GM19395 (cell line): ENCODE data around the gene STK38.

Source experiments
- ATAC-seq: cut with Tn5 transposase; IDR thresholded peaks from one replicate; pipeline ENCODE4 v1.9.1; 2021; ENCODE audit warnings: mild to moderate bottlenecking, moderate library complexity; ENCODE audit not compliant: unreplicated experiment

The STK38 gene

DNA sequence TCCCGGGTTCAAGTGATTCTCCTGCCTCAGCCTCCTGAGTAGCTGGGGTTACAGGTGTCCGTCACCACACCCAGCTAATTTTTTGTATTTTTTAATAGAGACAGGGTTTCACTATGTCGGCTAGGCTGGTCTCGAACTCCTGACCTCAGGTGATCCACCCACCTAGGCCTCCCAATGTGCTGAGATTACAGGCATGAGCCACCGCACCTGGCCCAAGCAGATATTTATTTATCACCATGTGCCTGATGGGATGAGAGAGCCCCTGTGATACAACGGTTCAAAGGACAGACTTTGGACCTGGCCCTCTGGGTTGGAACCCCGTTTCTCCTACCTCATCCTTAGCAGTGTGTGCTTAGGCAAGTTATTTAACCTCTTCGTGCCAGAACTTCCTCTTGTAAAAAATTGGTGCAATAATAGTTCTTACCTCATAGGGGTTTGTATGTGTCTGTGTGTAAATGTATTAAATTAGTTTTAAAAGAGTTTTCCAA is 19.2 kb upstream of the STK38 start:
- no peak for ATAC-seq

DNA sequence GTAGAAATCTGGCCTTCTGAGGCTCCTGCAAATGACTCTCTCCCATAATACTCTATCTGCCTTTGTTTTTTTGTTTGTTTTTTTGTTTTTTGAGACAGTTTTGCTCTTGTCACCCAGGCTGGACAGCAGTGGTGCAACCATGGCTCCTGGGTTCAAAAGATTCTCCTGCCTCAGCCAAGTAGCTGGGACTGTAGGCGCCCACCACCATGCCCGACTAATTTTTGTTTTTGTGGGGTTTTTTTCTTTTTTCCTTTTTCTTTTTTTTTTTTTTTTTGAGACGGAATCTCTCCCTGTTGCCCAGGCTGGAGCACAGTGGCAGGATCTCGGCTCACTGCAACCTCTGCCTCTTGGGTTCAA is 16.6 kb upstream of the STK38 start:
- no peak for ATAC-seq

DNA sequence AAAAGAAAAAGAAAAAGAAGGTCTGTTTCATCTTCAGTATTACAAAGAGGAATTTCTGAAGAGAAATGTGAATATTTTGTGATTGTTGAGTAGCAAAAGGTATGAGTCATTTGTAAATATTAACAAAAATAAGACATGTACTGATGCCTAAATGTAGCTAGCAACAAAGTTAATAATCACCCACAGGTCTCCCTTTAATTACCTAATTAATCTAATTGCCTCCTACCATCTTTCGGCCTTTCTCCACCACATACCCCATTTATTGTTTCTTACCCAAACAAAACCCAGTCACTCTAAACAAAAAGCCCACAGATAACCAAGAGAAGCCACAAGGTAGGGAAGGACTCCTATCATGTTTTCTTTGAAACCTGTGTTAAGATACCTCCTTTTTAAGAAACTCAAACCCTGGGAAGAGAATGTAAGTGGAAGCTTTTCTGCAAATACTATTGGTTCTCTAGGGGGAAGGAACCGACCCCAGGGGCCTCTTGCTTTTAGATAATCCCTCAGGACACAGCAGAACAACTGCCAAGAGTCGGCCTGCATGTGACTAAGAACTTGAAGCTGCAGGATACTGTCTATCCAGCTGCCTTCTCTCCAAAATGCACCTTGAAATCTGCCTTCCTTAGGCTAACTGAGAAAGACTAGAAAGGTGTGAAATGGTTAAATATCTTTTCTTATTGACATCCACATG is 16.1 kb upstream of the STK38 start:
- ATAC-seq, result no peak

DNA sequence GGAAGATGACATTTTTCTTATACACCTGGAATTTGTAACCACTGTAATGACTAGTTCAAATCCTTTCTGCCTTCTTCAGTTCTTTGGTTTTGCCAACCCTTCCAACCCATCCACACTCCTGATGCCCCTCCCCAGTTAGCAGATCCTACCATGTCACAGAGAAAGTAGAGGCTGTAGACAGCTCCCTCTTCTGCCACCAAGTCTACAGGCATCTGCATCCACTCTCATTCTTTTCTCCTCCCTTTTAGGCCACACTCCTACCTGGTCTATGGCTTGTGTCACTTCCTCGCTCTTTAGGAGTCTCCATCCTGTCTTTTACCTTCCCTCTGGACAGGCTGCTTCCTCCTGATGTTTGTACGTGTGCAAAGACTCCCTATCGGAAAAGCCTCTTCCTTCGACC is 13.5 kb upstream of the STK38 start:
- ATAC-seq, result no peak

- no peak for ATAC-seq
Measured at GRCh38 chr6:36559011-36559793, 11.9 kb upstream of the STK38 start.

GRCh38 chr6:36556281-36556680 is 9.0 kb upstream of the STK38 start:
- ATAC-seq, result no peak

DNA sequence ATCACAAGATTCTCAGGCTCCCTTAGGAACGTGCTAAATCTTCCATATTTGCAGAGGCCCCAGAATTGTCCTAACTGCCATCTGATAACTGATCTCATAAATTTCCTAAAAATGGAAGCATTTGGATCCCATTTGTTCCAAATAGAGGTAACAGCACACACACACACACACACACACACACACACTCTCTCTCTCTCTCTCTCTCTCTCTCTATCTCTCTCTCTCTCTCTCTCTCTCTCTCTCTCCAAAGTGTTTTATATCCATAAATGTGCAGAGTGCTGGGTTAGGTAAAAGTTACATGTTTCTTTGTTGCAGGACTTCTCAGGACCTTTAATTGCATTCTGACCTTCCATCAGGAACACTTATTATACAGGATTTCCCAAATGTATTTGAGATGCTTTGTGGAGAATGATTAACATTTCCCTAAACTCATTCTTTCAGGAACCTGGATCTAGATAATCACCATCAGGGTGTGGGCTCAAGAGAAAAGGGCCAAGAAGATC is 8.5 kb upstream of the STK38 start:
- ATAC-seq, result no peak

- no peak for ATAC-seq
Measured at GRCh38 chr6:36550473-36551000, 3.3 kb upstream of the STK38 start.

DNA sequence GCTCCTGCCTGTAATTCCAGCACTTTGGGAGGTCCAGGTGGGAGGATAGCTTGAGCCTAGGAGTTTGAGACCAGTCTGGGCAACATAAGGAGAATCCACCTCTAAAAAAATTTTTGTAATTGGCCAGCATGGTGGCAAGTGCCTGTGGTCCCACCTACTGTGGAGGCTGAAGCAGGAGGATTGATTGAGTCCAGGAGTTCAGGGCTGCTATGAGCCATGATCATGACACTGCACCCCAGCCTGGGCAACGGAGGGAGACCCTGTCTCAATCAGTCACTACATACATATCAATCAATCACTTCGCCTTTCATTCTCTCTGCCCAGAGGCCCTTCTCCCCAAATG is 1.1 kb upstream of the STK38 start:
- ATAC-seq, result no peak

- ATAC-seq, result no peak
Measured at GRCh38 chr6:36547646-36548400, 544 bp upstream of the STK38 start.

DNA sequence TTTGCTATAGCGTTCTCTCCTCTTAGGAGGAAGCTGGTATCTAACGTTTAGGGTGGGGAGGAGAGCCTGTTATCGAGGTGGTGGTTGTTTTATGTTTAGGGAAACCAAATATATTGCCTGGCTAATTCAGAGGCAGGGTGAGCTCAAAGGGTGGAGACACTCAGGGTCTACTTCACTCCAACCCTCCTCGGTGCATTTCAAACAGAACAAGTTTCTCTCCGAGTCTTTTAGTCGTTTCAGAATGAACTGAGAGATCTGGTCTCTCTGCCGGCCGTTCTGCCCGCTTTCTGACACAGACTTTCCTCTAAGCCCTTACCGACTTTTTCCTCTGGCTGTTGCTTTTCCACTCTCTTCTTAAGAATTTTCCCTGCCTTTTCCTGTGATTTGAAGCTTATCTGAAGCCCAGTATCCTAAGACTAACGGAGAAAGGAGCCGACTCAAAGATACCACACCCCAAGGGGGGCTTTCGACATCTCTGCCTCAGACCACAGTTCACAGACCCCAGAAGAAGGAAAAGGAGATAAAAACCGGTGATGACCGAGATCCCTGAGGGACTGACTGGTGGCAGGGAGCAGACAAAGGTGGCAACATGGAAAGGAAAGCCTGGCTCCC is 865 bp downstream of the STK38 start:
- peak; percentile 9 for ATAC-seq

GRCh38 chr6:36545767-36546307 is 1.4 kb downstream of the STK38 start:
- ATAC-seq, result no peak

GRCh38 chr6:36544228-36544627 is 3.1 kb downstream of the STK38 start:
- no peak for ATAC-seq

DNA sequence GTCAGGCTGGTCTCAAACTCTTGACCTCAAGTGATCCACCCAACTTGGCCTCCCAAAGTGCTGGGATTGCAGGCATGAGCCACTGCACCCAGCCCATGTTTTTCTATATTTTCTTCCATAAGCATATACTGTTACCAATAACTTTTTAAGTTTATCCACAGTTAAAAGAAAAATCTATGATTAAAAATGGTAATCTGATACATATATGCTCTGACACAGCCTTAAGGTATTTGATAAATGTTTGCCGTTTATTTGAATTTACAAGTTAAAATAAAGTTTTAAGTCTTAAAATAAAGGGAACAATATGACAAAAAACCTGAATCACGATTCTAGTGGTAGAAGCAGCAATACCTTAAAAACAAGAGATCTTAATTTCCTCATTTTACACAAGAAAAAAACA is 5.2 kb downstream of the STK38 start:
- ATAC-seq, result no peak

GRCh38 chr6:36539814-36540568 is 7.3 kb downstream of the STK38 start:
- no peak for ATAC-seq

GRCh38 chr6:36536873-36537547 is 10.3 kb downstream of the STK38 start:
- ATAC-seq, result no peak

DNA sequence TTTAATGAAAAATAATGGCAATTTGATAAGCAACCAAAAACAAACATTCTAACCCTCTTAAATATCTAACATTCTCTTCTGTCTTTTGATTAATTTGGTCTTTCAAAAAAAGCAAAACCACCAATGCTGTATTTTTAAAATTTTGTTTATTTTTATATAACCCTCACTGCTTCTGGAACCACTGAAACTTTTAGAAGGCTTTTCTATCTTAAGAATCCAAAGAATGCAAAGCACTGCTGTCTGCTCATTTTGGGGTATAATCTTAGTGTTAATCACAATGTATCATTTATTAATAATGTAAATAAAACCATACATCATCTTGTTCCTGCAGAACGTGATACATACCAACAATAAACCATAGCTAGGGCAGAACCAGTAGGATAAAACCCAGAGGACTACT is 14.0 kb downstream of the STK38 start:
- no peak for ATAC-seq

- no peak for ATAC-seq
Measured at GRCh38 chr6:36526066-36526465, 21.2 kb downstream of the STK38 start.

GRCh38 chr6:36525346-36525745 is 21.9 kb downstream of the STK38 start:
- no peak for ATAC-seq
